PC-3 (cell line): ENCODE results near the gene TMEM170B.

Experiments used
- CTCF ChIP-seq: fragments of 300-600 bp; sonication (generic); conservative IDR thresholded peaks from 2 replicates; pipeline ENCODE4 v1.5.1; 2017; ENCODE audit warnings: antibody characterized with exemption, low read depth, mild to moderate bottlenecking, low read length
- EZH2 ChIP-seq: fragments of 300-600 bp; sonication (generic); IDR thresholded peaks from one replicate; pipeline ENCODE4 v1.6.1; 2017; ENCODE audit warnings: antibody characterized with exemption, mild to moderate bottlenecking, low read length; ENCODE audit not compliant: unreplicated experiment

DNA sequence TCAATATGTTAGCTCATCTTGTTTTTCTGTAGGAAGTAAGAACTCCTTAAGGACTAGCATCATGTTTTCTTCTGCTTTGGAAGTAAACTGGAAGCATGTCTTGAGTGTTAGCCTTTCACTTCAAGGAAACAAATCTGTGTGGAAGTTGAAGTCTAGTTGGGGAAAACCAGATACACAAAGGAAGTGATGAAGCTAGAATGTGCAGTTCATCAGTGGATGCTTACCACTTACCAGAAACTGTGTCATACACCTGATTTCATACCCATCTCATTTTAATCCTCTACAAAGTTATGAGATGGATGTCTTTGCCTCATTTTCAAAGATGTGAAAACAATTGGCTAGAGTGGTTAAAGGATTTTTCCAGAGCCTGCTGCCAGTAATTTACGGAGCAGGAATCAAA lies 75.8 kb downstream of the TMEM170B start:
- TF ChIP-seq CTCF: no peak
- no peak for TF ChIP-seq EZH2
